ENCODE measurements around the gene P2RY8. TPM values are rescaled to one million over a fixed set of nuclear protein-coding genes. Genes with fewer than 3 reads are reported as not detected.
"Not testable (repeated sequence)": the region's sequence is repeated elsewhere in the genome, so short reads cannot be mapped to it uniquely, and the experiment has no call there.

P2RY8 gene
- total RNA-seq, 4 donors from 2014 or later = 0.81 to 2.7 (median 1.8) TPM

- WGBS, 2 donors (ENCODE audit: low coverage in 1 of 2) = 80% methylated on average over 2 of the region's 32 CpGs; no CpG with 5 or more reads in 1 of the 2 donors
- no peak for ATAC-seq
- Histone ChIP-seq H3K4me1 (no peaks in the 10 kb centered on the region), H3K36me3 (peaks cover 0 to 69% of the 10 kb centered on the region in 2 donors), H3K9me3 (peaks cover 0 to 7% (median 0%) of the 10 kb centered on the region in 3 donors), H3K27me3 (no peaks in the 10 kb centered on the region), H3K4me3 (no peak overlapping the region), H3K27ac (no peak overlapping the region)
- TF ChIP-seq EP300 (IDR thresholded peaks at IDR 0.05) (no peak), POLR2AphosphoS5 (IDR thresholded peaks at IDR 0.05) (no peak), POLR2A (IDR thresholded peaks at IDR 0.05) (no peak), CTCF (IDR thresholded peaks at IDR 0.05) (no peak)
These were observed 109.2 kb downstream of the P2RY8 start for GRCh38 chrX:1427756-1428155.

- 67 to 100% methylated on average over 3 to 4 of the region's 16 CpGs for WGBS, 2 donors (ENCODE audit: low coverage in 1 of 2)
- not testable (repeated sequence) for H3K4me1 ChIP-seq, ATAC-seq, H3K27me3 ChIP-seq, H3K27ac ChIP-seq, H3K4me3 ChIP-seq
- peaks cover 0 to 20% (median 0%) of the 10 kb centered on the region in 3 donors for H3K9me3 ChIP-seq
- peaks cover 0 to 71% of the 10 kb centered on the region in 2 donors for H3K36me3 ChIP-seq
These were observed 110.7 kb downstream of the P2RY8 start for GRCh38 chrX:1426321-1426720.

DNA sequence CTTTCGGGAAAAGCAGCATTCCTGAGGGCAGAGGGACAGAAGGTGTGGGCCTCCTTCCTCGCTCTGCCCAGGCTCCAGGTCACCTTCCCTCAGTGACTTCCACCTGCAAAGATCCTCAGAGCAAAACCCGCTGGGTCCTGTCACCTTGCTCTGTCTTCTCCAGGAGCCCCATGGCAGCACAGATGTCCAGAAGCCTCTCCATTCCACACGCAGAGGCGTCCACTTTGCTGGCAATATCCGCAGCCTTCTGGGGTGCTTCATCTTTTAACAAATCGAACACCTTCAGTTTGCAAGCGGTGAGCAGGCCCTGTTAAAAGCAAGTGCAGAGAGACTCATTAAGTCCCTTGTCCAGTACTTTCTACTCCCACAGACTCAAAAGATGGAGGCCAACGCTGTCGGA, 111.6 kb downstream of the P2RY8 start:
- no peaks in the 10 kb centered on the region for H3K4me1 ChIP-seq
- H3K36me3 ChIP-seq = peaks cover 0 to 79% of the 10 kb centered on the region in 2 donors
- 93 to 100% methylated on average over 4 to 6 of the region's 10 CpGs for WGBS, 2 donors (ENCODE audit: low coverage in 1 of 2)
- peaks cover 0 to 20% (median 0%) of the 10 kb centered on the region in 3 donors for H3K9me3 ChIP-seq
- no peak overlapping the region for H3K27ac ChIP-seq
- ATAC-seq = no peak
- no peak overlapping the region for H3K4me3 ChIP-seq
- no peaks in the 10 kb centered on the region for H3K27me3 ChIP-seq
- TF ChIP-seq EP300 (IDR thresholded peaks at IDR 0.05) (no peak), POLR2AphosphoS5 (IDR thresholded peaks at IDR 0.05) (no peak), CTCF (IDR thresholded peaks at IDR 0.05) (no peak), POLR2A (IDR thresholded peaks at IDR 0.05) (no peak)

GRCh38 chrX:1424147-1424851, 112.7 kb downstream of the P2RY8 start:
- ATAC-seq = no peak
- Histone ChIP-seq H3K9me3 (peaks cover 0 to 20% (median 0%) of the 10 kb centered on the region in 3 donors), H3K4me1 (no peaks in the 10 kb centered on the region), H3K27ac (no peak overlapping the region), H3K36me3 (peaks cover 0 to 78% of the 10 kb centered on the region in 2 donors), H3K4me3 (no peak overlapping the region), H3K27me3 (no peaks in the 10 kb centered on the region)
- no peak for TF ChIP-seq CTCF (IDR thresholded peaks at IDR 0.05)
- 73 to 85% methylated on average over 9 of the region's 9 CpGs for WGBS, 2 donors (ENCODE audit: low coverage in 1 of 2)

- TF ChIP-seq POLR2A (IDR thresholded peaks at IDR 0.05) (no peak), EP300 (IDR thresholded peaks at IDR 0.05) (no peak), POLR2AphosphoS5 (IDR thresholded peaks at IDR 0.05) (no peak), CTCF (IDR thresholded peaks at IDR 0.05) (no peak)
- peaks cover 0 to 89% of the 10 kb centered on the region in 2 donors for H3K36me3 ChIP-seq
- 0% methylated on average over 1 of the region's 2 CpGs; no CpG with 5 or more reads in 1 of the 2 donors for WGBS, 2 donors (ENCODE audit: low coverage in 1 of 2)
These were observed 113.8 kb downstream of the P2RY8 start for GRCh38 chrX:1423215-1423614.

More at GRCh38 chrX:1423215-1423614, 113.8 kb downstream of the P2RY8 start:
- H3K4me1 ChIP-seq = no peaks in the 10 kb centered on the region
- peaks cover 0 to 27% (median 0%) of the 10 kb centered on the region in 3 donors for H3K9me3 ChIP-seq
- H3K4me3 ChIP-seq = no peak overlapping the region
- no peaks in the 10 kb centered on the region for H3K27me3 ChIP-seq
- no peak for ATAC-seq
- H3K27ac ChIP-seq = no peak overlapping the region

Data from gastroesophageal sphincter (tissue), 4 donors.